Ishikawa (cell line): ENCODE data around the gene EFHC2.

ENCODE experiments used
- CREB1 ChIP-seq: IDR thresholded peaks from 2 replicates; pipeline ENCODE4 v1.6.1; 2012; ENCODE audit warnings: low read depth
- REST ChIP-seq: IDR thresholded peaks from 2 replicates; pipeline ENCODE4 v1.6.1; 2012; ENCODE audit warnings: low read depth, mild to moderate bottlenecking
- TAF1 ChIP-seq: IDR thresholded peaks from 2 replicates; pipeline ENCODE4 v1.6.1; 2012; ENCODE audit warnings: low read depth, mild to moderate bottlenecking
- TCF12 ChIP-seq: IDR thresholded peaks from 2 replicates; pipeline ENCODE4 v1.6.1; 2012; ENCODE audit warnings: low read depth

- TF ChIP-seq REST (no peak), TAF1 (no peak), CREB1 (no peak), TCF12 (no peak)
These were observed 75.6 kb downstream of the EFHC2 start for GRCh38 chrX:44267861-44268260.
